Measurements from ENCODE around the gene FOXN3.

- no peak for TF ChIP-seq CTCF (IDR thresholded peaks at IDR 0.05; ENCODE audit: insufficient read depth, low read length)
- no peak for TF ChIP-seq REST (IDR thresholded peaks at IDR 0.05; ENCODE audit: insufficient replicate concordance, low read depth)
- TF ChIP-seq POLR2AphosphoS5 (IDR thresholded peaks at IDR 0.05; ENCODE audit: low read depth), result no peak
- TF ChIP-seq SPI1 (IDR thresholded peaks at IDR 0.05; ENCODE audit: borderline replicate concordance, low read depth), result no peak
- TF ChIP-seq GABPA (IDR thresholded peaks at IDR 0.05; ENCODE audit: low read depth), result no peak
These were observed 160.1 kb downstream of the FOXN3 start for GRCh38 chr14:89256951-89257350.

Measured in HL-60 (cell line).